Measurements from ENCODE around the gene TCAF1. TPM values are rescaled to one million over a fixed set of nuclear protein-coding genes. Genes with fewer than 3 reads are reported as not detected.
"Not testable (repeated sequence)": the region's sequence is repeated elsewhere in the genome, so short reads cannot be mapped to it uniquely, and the experiment has no call there.

Gene TCAF1
- polyA plus RNA-seq, 4 donors = 8.1 to 60.5 (median 12.9) TPM

DNA sequence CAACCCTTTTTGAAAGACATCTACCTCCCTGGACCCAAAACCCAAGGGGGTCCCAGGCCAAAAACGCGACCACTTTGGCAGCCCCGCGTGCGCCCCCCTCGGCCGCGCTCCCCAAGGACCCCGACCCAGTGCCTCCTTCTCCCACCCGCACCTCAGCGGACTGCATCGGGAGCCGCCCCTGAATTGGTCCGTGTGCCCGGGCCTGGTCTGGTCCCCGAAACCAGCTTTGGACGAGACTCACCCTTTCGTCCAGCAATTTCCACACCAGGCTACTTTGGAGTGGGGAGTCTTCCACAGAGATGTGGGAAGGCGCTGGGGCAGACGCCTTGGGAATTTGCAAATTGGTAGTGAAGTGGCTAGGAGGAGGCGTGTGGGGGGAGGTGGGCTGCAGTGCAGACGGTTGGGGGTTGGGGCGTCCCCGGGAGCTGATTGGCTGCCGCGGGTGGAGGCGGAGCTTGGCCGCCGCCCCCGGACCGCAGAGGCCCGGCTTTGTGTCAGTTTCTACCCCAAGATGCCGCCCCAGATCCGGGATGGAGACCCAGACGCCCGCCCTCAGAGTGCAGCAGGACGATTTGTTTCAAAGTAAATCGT, 16.9 kb downstream of the TCAF1 start:
- FAIRE-seq (no peak), DNase-seq (peak; percentile 9 to 73)
- Histone ChIP-seq H3K27me3 (ENCODE audit: control insufficient read depth in 3 of 3, insufficient read depth in 3 of 3, low read length in 3 of 3) (no peaks in the 10 kb centered on the region), H3K4me1 (ENCODE audit: control insufficient read depth in 3 of 3, insufficient read depth in 2 of 3, low read depth in 1 of 3, low read length in 2 of 3) (peaks cover 0 to 8% (median 2%) of the 10 kb centered on the region in 3 donors), H3K9me3 (ENCODE audit: control insufficient read depth in 2 of 2, insufficient read depth in 1 of 2, low read depth in 1 of 2, low read length in 1 of 2) (peaks cover 0 to 5% of the 10 kb centered on the region in 2 donors), H3K27ac (ENCODE audit: low read depth in 1 of 3, low read length in 2 of 3) (peak overlapping the region in 1 of 3 donors; percentile 55), H3K4me3 (ENCODE audit: low read depth in 1 of 3, low read length in 3 of 3) (peak overlapping the region in 2 of 3 donors; percentile 39 to 82), H3K36me3 (ENCODE audit: control insufficient read depth in 3 of 3, insufficient read depth in 2 of 3, low read depth in 1 of 3, low read length in 3 of 3) (peaks cover 0 to 3% (median 0%) of the 10 kb centered on the region in 3 donors)
- WGBS, 3 donors = 5 to 34% (median 12%) methylated on average over 36 to 38 of the region's 38 CpGs

DNA sequence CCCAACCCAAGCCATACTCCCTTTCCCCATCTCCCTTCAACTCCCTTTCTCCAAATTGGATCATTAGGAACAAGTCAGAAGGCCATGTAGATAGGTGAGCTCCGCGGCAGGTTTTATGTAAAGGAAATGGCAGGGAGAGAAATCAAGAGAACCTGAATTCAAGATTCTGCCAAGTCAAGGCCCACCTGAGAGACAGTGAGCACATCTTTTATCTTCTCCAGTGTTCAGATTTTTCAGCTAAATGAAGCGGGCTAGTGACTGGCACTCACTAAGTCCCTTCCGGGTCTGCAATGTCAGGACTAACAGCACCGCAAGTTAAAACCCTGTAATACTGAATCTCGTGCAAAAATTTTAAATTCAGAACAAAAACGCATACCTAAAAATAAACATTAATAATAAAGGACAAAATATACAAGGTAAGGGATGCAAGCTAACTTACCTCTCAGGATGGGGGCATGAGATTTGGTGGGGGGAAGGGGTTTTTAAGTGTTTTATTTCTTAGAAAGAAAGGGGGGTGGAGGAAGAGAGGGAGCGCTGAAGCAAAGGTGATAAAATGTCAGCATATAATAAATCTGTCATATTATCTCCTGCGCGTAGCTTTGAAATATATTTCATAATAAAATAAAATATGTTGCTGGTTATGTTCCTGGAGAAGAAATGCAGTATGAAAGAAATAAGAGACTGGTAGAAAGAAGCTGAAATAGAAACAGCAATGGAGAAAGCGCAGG, 17.6 kb downstream of the TCAF1 start:
- no peak for FAIRE-seq

DNA sequence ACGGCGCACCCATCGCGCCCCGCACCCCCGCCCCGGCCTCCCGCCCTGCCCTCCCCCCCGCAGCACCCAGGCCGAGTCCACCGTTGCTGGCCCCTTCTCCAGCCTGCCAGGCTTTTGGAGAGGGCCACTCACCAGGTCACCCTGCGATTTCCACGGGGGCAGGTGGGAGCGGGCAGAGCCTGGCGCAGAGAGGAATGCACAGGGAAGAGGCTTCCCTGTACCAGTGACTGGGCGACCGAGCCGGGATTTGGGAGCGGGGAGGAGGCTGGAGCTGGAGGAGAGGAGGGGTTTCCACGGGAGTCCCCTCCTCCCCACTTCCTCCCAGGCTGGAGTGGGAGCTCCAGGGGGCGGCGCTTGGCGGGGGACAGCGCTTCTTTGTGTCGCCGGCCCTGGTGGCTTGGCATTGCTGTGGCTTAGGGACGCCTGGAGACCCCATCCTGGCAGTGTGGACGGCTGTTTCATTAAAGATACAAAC, 19.3 kb downstream of the TCAF1 start:
- H3K9me3 ChIP-seq (ENCODE audit: control insufficient read depth in 2 of 2, insufficient read depth in 1 of 2, low read depth in 1 of 2, low read length in 1 of 2) = no peaks in the 10 kb centered on the region
- peaks cover 0 to 8% (median 2%) of the 10 kb centered on the region in 3 donors for H3K4me1 ChIP-seq (ENCODE audit: control insufficient read depth in 3 of 3, insufficient read depth in 2 of 3, low read depth in 1 of 3, low read length in 2 of 3)
- H3K4me3 ChIP-seq (ENCODE audit: low read depth in 1 of 3, low read length in 3 of 3) = peak overlapping the region; percentile 40 to 83 (median 50)
- H3K36me3 ChIP-seq (ENCODE audit: control insufficient read depth in 3 of 3, insufficient read depth in 2 of 3, low read depth in 1 of 3, low read length in 3 of 3) = peaks cover 0 to 8% (median 0%) of the 10 kb centered on the region in 3 donors
- peak; percentile 35 to 80 for DNase-seq
- 2 to 5% (median 4%) methylated on average over 23 to 28 of the region's 28 CpGs for WGBS, 3 donors
- FAIRE-seq = no peak
- peak overlapping the region in 2 of 3 donors; percentile 26 to 90 for H3K27ac ChIP-seq (ENCODE audit: low read depth in 1 of 3, low read length in 2 of 3)
- H3K27me3 ChIP-seq (ENCODE audit: control insufficient read depth in 3 of 3, insufficient read depth in 3 of 3, low read length in 3 of 3) = no peaks in the 10 kb centered on the region

More for the DNA sequence above, 17.6 kb downstream of the TCAF1 start:
- Histone ChIP-seq H3K36me3 (ENCODE audit: control insufficient read depth in 3 of 3, insufficient read depth in 2 of 3, low read depth in 1 of 3, low read length in 3 of 3) (peaks cover 0 to 5% (median 0%) of the 10 kb centered on the region in 3 donors), H3K27me3 (ENCODE audit: control insufficient read depth in 3 of 3, insufficient read depth in 3 of 3, low read length in 3 of 3) (no peaks in the 10 kb centered on the region), H3K4me3 (ENCODE audit: low read depth in 1 of 3, low read length in 3 of 3) (peak overlapping the region in 1 of 3 donors; percentile 82), H3K4me1 (ENCODE audit: control insufficient read depth in 3 of 3, insufficient read depth in 2 of 3, low read depth in 1 of 3, low read length in 2 of 3) (peaks cover 0 to 8% (median 2%) of the 10 kb centered on the region in 3 donors), H3K9me3 (ENCODE audit: control insufficient read depth in 2 of 2, insufficient read depth in 1 of 2, low read depth in 1 of 2, low read length in 1 of 2) (no peaks in the 10 kb centered on the region), H3K27ac (ENCODE audit: low read depth in 1 of 3, low read length in 2 of 3) (peak overlapping the region in 1 of 3 donors; percentile 55)
- no peak for DNase-seq
- 55 to 86% (median 75%) methylated on average over 11 of the region's 11 CpGs for WGBS, 3 donors

DNA sequence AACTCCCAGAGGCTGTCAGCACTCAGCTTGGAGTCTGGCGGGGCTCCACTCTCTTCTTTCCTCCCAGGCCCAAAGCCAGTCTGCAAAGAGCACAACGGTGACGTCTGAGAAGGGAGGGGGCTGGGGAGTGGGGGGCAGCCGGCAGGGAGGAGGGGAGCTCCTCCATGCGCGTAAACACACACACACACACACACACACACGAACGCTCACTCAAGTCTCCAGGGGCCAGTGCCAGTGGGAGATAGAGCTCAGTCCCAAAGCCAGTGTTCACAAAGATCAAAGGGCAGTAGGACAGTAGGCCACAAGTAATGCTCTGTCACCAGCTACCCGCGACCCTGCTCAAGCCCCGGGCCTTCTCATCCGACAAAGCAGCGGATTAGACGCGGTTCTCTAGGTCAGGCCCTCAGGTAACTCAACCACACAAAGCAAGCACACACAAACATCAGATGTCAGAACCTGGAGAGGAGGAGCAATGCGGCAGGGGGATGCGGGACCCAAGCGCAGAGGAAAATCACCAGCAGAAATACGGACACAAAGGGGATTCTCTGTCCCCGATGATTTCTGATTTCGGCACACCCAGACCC, 19.9 kb downstream of the TCAF1 start:
- H3K4me1 ChIP-seq (ENCODE audit: control insufficient read depth in 3 of 3, insufficient read depth in 2 of 3, low read depth in 1 of 3, low read length in 2 of 3) = peaks cover 0 to 8% (median 2%) of the 10 kb centered on the region in 3 donors
- no peaks in the 10 kb centered on the region for H3K9me3 ChIP-seq (ENCODE audit: control insufficient read depth in 2 of 2, insufficient read depth in 1 of 2, low read depth in 1 of 2, low read length in 1 of 2)
- FAIRE-seq = no peak
- peak overlapping the region in 2 of 3 donors; percentile 57 to 90 for H3K27ac ChIP-seq (ENCODE audit: low read depth in 1 of 3, low read length in 2 of 3)
- H3K36me3 ChIP-seq (ENCODE audit: control insufficient read depth in 3 of 3, insufficient read depth in 2 of 3, low read depth in 1 of 3, low read length in 3 of 3) = peaks cover 0 to 11% (median 0%) of the 10 kb centered on the region in 3 donors
- WGBS, 3 donors = 7 to 13% (median 10%) methylated on average over 19 to 21 of the region's 21 CpGs
- peak overlapping the region; percentile 40 to 83 (median 50) for H3K4me3 ChIP-seq (ENCODE audit: low read depth in 1 of 3, low read length in 3 of 3)
- DNase-seq = peak; percentile 33 to 78
- H3K27me3 ChIP-seq (ENCODE audit: control insufficient read depth in 3 of 3, insufficient read depth in 3 of 3, low read length in 3 of 3) = no peaks in the 10 kb centered on the region

DNA sequence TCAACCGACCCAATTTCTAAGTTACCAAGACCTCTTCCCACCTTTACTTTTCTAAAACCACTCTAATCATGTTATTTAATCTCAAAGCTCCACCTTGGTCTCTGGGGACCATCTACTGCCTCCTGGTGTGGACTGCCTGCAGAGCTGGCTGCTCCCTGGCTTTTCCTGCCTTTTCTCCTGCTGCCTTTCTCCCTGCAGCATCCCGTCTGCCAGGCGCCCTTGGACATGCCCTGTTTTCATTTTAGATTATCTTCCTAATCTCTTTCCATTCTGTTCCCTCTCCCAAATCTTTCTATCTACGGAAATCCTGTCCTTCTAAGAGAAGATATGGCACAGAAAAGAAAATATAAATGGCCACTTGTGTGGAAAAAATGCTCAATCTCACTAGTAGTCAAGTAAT, 23.1 kb downstream of the TCAF1 start:
- WGBS, 3 donors = 68 to 88% (median 75%) methylated on average over 4 of the region's 4 CpGs
- FAIRE-seq (no peak), DNase-seq (no peak)
- Histone ChIP-seq H3K27me3 (ENCODE audit: control insufficient read depth in 3 of 3, insufficient read depth in 3 of 3, low read length in 3 of 3) (no peaks in the 10 kb centered on the region), H3K36me3 (ENCODE audit: control insufficient read depth in 3 of 3, insufficient read depth in 2 of 3, low read depth in 1 of 3, low read length in 3 of 3) (peaks cover 2 to 27% (median 5%) of the 10 kb centered on the region in 3 donors), H3K27ac (ENCODE audit: low read depth in 1 of 3, low read length in 2 of 3) (no peak overlapping the region), H3K4me3 (ENCODE audit: low read depth in 1 of 3, low read length in 3 of 3) (no peak overlapping the region), H3K9me3 (ENCODE audit: control insufficient read depth in 2 of 2, insufficient read depth in 1 of 2, low read depth in 1 of 2, low read length in 1 of 2) (no peaks in the 10 kb centered on the region), H3K4me1 (ENCODE audit: control insufficient read depth in 3 of 3, insufficient read depth in 2 of 3, low read depth in 1 of 3, low read length in 2 of 3) (peaks cover 0 to 8% (median 0%) of the 10 kb centered on the region in 3 donors)

DNA sequence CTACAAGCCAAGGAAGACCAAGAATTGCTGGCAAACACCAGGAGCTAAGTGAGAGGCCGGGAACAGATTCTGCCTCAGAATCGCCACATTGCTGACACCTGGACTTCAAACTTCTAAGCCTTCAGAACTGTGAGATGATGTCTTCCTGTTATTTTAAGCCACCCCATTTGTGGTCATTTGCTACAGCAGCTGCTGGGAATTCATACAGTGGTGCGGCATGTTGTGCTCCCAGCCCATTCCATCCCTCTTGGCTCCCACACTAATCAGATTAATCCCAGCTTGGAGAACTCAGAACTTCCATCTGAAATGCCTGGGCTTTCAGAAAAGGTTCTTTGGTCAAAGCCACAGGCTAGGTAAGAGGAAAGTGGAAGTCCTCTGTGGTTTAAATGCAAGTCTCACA, 24.9 kb downstream of the TCAF1 start:
- FAIRE-seq (no peak), DNase-seq (no peak)
- H3K27ac ChIP-seq (ENCODE audit: low read depth in 1 of 3, low read length in 2 of 3) = no peak overlapping the region
- no peaks in the 10 kb centered on the region for H3K27me3 ChIP-seq (ENCODE audit: control insufficient read depth in 3 of 3, insufficient read depth in 3 of 3, low read length in 3 of 3)
- WGBS, 3 donors = 90 to 97% (median 95%) methylated on average over 3 of the region's 3 CpGs
- no peak overlapping the region for H3K4me3 ChIP-seq (ENCODE audit: low read depth in 1 of 3, low read length in 3 of 3)
- peaks cover 2 to 27% (median 5%) of the 10 kb centered on the region in 3 donors for H3K36me3 ChIP-seq (ENCODE audit: control insufficient read depth in 3 of 3, insufficient read depth in 2 of 3, low read depth in 1 of 3, low read length in 3 of 3)
- peaks cover 0 to 7% (median 0%) of the 10 kb centered on the region in 3 donors for H3K4me1 ChIP-seq (ENCODE audit: control insufficient read depth in 3 of 3, insufficient read depth in 2 of 3, low read depth in 1 of 3, low read length in 2 of 3)
- no peaks in the 10 kb centered on the region for H3K9me3 ChIP-seq (ENCODE audit: control insufficient read depth in 2 of 2, insufficient read depth in 1 of 2, low read depth in 1 of 2, low read length in 1 of 2)

DNA sequence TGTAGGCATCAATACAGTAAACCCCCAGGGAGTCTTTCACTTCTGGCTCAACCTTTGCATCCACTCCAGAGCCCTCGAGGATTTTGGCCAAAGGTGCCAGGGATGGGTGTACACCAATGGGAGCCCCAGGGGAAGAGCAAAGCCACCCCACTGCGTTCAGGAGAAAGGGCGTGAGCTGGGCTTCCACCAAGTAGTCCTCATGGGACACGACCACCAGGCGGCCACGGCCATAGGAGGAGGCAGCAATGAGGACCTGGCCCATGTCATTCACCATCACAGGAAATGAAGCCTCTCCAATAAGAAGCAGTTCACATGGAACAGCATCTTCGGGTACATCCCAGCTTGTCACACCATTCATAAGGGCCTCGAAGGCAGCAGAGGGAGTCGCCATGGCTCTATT, 25.8 kb downstream of the TCAF1 start:
- DNase-seq (no peak), FAIRE-seq (no peak)
- Histone ChIP-seq H3K36me3 (ENCODE audit: control insufficient read depth in 3 of 3, insufficient read depth in 2 of 3, low read depth in 1 of 3, low read length in 3 of 3) (peaks cover 2 to 27% (median 5%) of the 10 kb centered on the region in 3 donors), H3K4me1 (ENCODE audit: control insufficient read depth in 3 of 3, insufficient read depth in 2 of 3, low read depth in 1 of 3, low read length in 2 of 3) (no peaks in the 10 kb centered on the region), H3K9me3 (ENCODE audit: control insufficient read depth in 2 of 2, insufficient read depth in 1 of 2, low read depth in 1 of 2, low read length in 1 of 2) (no peaks in the 10 kb centered on the region), H3K4me3 (ENCODE audit: low read depth in 1 of 3, low read length in 3 of 3) (no peak overlapping the region), H3K27me3 (ENCODE audit: control insufficient read depth in 3 of 3, insufficient read depth in 3 of 3, low read length in 3 of 3) (no peaks in the 10 kb centered on the region), H3K27ac (ENCODE audit: low read depth in 1 of 3, low read length in 2 of 3) (no peak overlapping the region)
- WGBS, 3 donors = 94 to 98% (median 95%) methylated on average over 9 of the region's 9 CpGs

DNA sequence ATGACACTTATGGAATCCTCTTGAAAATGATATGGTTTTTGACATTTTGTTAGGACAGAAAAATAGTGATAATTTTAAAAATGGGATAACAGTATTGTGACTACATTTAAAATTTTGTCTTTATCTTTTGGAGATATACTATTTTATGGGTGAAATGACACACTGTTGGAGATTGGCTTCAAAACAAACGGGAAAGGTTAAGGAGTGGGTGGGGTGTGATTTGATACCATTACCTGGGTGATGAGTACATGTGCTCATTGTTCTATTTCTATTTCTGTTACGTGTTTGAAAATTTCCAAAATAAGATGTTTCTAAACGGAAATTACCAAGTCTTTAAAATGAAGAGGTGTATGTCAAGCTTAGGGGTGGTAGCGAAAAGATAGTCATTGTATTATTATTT, 28.7 kb downstream of the TCAF1 start:
- not testable (repeated sequence) for H3K27me3 ChIP-seq (ENCODE audit: control insufficient read depth in 3 of 3, insufficient read depth in 3 of 3, low read length in 3 of 3); H3K9me3 ChIP-seq (ENCODE audit: control insufficient read depth in 2 of 2, insufficient read depth in 1 of 2, low read depth in 1 of 2, low read length in 1 of 2); DNase-seq; FAIRE-seq; H3K4me1 ChIP-seq (ENCODE audit: control insufficient read depth in 3 of 3, insufficient read depth in 2 of 3, low read depth in 1 of 3, low read length in 2 of 3); H3K4me3 ChIP-seq (ENCODE audit: low read depth in 1 of 3, low read length in 3 of 3); H3K27ac ChIP-seq (ENCODE audit: low read depth in 1 of 3, low read length in 2 of 3)
- 85 to 93% (median 88%) methylated on average over 3 of the region's 4 CpGs for WGBS, 3 donors
- H3K36me3 ChIP-seq (ENCODE audit: control insufficient read depth in 3 of 3, insufficient read depth in 2 of 3, low read depth in 1 of 3, low read length in 3 of 3) = peaks cover 2 to 18% (median 5%) of the 10 kb centered on the region in 3 donors
